Measurements from ENCODE around the gene HSPBAP1. TPM values are rescaled to one million over a fixed set of nuclear protein-coding genes. Genes with fewer than 3 reads are reported as not detected.

HSPBAP1 gene
- total RNA-seq, 2 experiments from 2014 or later: 4.0 to 4.2 TPM

DNA sequence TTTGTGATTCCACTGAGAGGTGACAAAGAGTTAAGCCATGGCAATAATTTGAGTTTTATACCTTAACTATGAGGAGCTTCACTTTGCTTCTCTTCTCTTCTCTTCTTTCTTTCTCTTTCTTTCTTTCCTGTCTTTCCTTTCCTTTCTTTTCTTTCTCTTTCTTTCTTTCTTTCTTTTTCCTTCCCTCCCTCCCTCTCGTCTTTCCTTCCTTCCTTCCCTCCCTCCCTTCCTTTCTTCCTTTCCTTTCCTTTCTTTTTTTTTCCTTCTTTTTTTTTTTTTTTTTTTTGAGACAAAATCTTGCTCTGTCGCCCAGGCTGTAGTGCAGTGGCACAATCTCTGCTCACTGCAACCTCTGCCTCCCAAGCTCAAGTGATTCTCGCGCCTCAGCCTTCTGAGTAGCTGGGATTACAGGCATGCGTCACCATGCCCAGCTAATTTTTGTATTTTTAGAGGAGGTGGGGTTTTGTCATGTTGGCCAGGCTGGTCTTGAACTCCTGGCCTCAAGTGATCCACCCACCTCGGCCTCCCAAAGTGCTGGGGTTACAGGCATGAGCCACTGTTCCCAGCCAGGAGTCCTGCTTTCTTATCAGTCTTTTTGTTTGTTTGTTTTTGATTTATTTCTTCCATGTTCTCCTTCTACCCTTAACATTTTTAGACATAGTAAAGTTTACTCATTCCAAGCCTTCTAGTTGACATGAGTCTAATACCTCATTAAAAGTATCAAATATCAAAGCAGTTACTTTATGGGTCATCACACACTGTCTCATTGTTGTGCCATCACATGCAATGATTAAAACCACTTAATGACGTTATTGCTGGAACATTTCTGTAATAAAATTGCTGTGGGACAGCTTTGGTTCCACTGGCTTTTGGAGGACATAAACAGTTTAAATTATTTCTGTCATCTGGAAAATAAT lies 31.1 kb upstream of the HSPBAP1 start:
- no peak for ATAC-seq
- ChIA-PET POLR2A (no interaction called here), CTCF (no interaction called here)
- Mint-ChIP-seq H3K27ac (no peak overlapping the region), H3K36me3 (ENCODE audit: low read depth) (peaks cover 17% of the 10 kb centered on the region), H3K4me3 (no peak overlapping the region), H3K27me3 (no peaks in the 10 kb centered on the region), H3K9me3 (no peaks in the 10 kb centered on the region), H3K4me1 (ENCODE audit: low read depth) (no peaks in the 10 kb centered on the region)
- intact Hi-C loops (cut with micrococcal nuclease): no loop called here
- no peak for TF ChIP-seq CTCF (IDR thresholded peaks at IDR 0.05)
- no peak for DNase-seq

DNA sequence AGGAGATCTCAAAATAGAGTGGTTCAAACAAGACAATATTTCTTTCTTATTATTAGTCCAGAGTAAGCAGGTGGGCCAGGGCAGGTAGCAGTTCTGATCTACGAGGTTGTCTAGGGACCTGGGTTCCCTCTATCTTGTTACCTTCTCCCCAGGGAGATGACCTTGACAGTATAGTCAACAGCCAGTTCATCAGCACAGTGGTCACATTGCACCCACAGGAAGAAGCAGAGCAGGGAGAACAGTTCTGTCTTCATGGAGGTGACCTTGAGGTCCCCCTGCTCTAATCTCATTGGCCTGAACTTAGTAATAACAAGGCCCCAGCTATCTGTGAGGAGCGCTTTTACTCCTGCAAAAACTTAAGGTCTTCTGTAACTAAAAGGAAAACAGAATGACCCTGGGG lies 23.0 kb upstream of the HSPBAP1 start:
- Mint-ChIP-seq H3K27me3 (no peaks in the 10 kb centered on the region), H3K36me3 (ENCODE audit: low read depth) (peaks cover 4% of the 10 kb centered on the region), H3K9me3 (no peaks in the 10 kb centered on the region), H3K4me1 (ENCODE audit: low read depth) (no peaks in the 10 kb centered on the region), H3K27ac (no peak overlapping the region), H3K4me3 (no peak overlapping the region)
- no peak for TF ChIP-seq CTCF (IDR thresholded peaks at IDR 0.05)
- ChIA-PET CTCF (interaction anchor here (1.1 kb wide), 1 partner anchor 212 kb away, joined by 3 read pairs; no protein-coding TSS in a partner anchor), POLR2A (no interaction called here)
- ATAC-seq (no peak), DNase-seq (no peak)
- intact Hi-C loops (cut with micrococcal nuclease): no loop called here

DNA sequence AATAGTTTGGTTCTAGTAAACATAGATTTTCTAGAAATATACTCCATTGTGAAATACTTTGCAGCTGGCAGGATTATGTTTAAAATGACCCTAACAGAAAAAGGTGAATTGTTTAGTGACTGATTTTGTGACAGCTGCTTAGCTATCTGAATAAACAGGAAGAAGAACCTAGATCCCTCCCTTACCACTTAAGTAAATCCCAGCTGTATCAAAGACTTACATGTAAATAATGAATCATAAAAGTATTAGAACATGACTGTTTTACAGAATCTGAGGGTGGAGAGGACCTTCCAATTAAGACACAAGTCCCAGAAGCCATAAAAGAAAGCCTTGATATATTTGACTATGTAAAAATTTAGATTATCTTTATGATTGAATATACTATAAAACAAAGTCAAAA lies 17.1 kb upstream of the HSPBAP1 start:
- Mint-ChIP-seq H3K4me3 (no peak overlapping the region), H3K4me1 (ENCODE audit: low read depth) (no peaks in the 10 kb centered on the region), H3K27me3 (no peaks in the 10 kb centered on the region), H3K9me3 (no peaks in the 10 kb centered on the region), H3K27ac (no peak overlapping the region), H3K36me3 (ENCODE audit: low read depth) (peaks cover 8% of the 10 kb centered on the region)
- ATAC-seq (no peak), DNase-seq (no peak)
- intact Hi-C loops (cut with micrococcal nuclease): no loop called here
- no peak for TF ChIP-seq CTCF (IDR thresholded peaks at IDR 0.05)
- ChIA-PET CTCF (no interaction called here), POLR2A (no interaction called here)

- POLR2A ChIA-PET: no interaction called here
- no peaks in the 10 kb centered on the region for H3K9me3 Mint-ChIP-seq
- H3K36me3 Mint-ChIP-seq (ENCODE audit: low read depth): peaks cover 4% of the 10 kb centered on the region
Measured at GRCh38 chr3:122803977-122804376, 10.3 kb upstream of the HSPBAP1 start.

More at GRCh38 chr3:122803977-122804376, 10.3 kb upstream of the HSPBAP1 start:
- no peak for DNase-seq
- no peak for TF ChIP-seq CTCF (IDR thresholded peaks at IDR 0.05)
- H3K27ac Mint-ChIP-seq: no peak overlapping the region
- ATAC-seq: no peak
- H3K4me3 Mint-ChIP-seq: no peak overlapping the region
- H3K4me1 Mint-ChIP-seq (ENCODE audit: low read depth): peaks cover 5% of the 10 kb centered on the region
- intact Hi-C loops (cut with micrococcal nuclease): no loop called here
- CTCF ChIA-PET: no interaction called here
- H3K27me3 Mint-ChIP-seq: no peaks in the 10 kb centered on the region

All from activated CD8-positive, alpha-beta T cell treated with anti-CD3 and anti-CD28 coated beads for 36 hours (primary cell).